ENCODE measurements around the gene PGA4. TPM values are rescaled to one million over a fixed set of nuclear protein-coding genes. Genes with fewer than 3 reads are reported as not detected.

PGA4 gene
- total RNA-seq, 1 experiment from 2014 or later: not detected

DNA sequence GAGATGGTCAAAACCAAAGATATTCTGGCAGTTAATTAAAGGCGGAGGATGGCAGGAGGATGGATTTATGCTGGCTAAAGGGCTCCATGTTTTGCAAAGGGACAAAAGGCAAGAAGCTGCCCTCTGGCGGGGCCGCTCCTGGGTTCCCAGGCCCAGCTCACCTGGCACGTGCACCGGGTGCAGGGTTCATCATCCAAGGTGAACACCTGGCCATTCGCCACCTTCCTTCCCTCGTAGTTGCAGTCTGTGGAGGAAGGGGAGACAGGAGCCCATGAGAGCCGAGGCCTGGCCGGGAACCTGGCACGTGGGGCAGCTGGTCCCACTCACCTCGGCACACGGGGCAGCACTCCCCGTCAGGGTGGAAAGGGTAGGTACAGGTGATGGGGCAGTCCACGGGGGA lies 42.6 kb downstream of the PGA4 start (continued):
- TF ChIP-seq, protein P1, sequence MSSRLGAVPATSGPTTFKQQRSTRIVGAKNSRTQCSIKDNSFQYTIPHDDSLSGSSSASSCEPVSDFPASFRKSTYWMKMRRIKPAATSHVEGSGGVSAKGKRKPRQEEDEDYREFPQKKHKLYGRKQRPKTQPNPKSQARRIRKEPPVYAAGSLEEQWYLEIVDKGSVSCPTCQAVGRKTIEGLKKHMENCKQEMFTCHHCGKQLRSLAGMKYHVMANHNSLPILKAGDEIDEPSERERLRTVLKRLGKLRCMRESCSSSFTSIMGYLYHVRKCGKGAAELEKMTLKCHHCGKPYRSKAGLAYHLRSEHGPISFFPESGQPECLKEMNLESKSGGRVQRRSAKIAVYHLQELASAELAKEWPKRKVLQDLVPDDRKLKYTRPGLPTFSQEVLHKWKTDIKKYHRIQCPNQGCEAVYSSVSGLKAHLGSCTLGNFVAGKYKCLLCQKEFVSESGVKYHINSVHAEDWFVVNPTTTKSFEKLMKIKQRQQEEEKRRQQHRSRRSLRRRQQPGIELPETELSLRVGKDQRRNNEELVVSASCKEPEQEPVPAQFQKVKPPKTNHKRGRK (CRISPR knock-in tag; IDR thresholded peaks at IDR 0.05; ENCODE audit: borderline replicate concordance): no peak
- TF ChIP-seq, protein P2, sequence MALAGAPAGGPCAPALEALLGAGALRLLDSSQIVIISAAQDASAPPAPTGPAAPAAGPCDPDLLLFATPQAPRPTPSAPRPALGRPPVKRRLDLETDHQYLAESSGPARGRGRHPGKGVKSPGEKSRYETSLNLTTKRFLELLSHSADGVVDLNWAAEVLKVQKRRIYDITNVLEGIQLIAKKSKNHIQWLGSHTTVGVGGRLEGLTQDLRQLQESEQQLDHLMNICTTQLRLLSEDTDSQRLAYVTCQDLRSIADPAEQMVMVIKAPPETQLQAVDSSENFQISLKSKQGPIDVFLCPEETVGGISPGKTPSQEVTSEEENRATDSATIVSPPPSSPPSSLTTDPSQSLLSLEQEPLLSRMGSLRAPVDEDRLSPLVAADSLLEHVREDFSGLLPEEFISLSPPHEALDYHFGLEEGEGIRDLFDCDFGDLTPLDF (CRISPR knock-in tag; IDR thresholded peaks at IDR 0.05): no peak
- TF ChIP-seq ETV6 (CRISPR knock-in tag; IDR thresholded peaks at IDR 0.05) (no peak), NR3C1 (CRISPR knock-in tag; conservative IDR thresholded peaks at IDR 0.05; ENCODE audit: low read depth) (no peak), ZBTB21 (CRISPR knock-in tag; IDR thresholded peaks at IDR 0.05; ENCODE audit: borderline replicate concordance) (no peak), MAX (CRISPR knock-in tag; IDR thresholded peaks at IDR 0.05) (no peak), ZNF423 (CRISPR knock-in tag; IDR thresholded peaks at IDR 0.05) (no peak), ZNF416 (CRISPR knock-in tag; IDR thresholded peaks at IDR 0.05) (no peak), CBFB (CRISPR knock-in tag; IDR thresholded peaks at IDR 0.05; ENCODE audit: low read depth) (no peak), ESRRA (CRISPR knock-in tag; IDR thresholded peaks at IDR 0.05; ENCODE audit: borderline replicate concordance) (no peak), RELA (CRISPR knock-in tag; IDR thresholded peaks at IDR 0.05; ENCODE audit: borderline replicate concordance) (no peak), ZNF263 (CRISPR knock-in tag; IDR thresholded peaks at IDR 0.05; ENCODE audit: low read depth) (no peak)

- POLR2A ChIA-PET: no interaction called here
- Mint-ChIP-seq H3K36me3 (peaks cover 6% of the 10 kb centered on the region; the same call in 1 of the 2 replicates), H3K27me3 (ENCODE audit: low read depth) (no peaks in the 10 kb centered on the region), H3K4me1 (no peaks in the 10 kb centered on the region), H3K4me3 (no peak overlapping the region), H3K9me3 (no peaks in the 10 kb centered on the region), H3K27ac (no peak overlapping the region)
- DNase-seq (ENCODE audit: low spot score) (no peak), ATAC-seq (no peak)
- CTCF ChIA-PET: interaction anchor here (0.8 kb wide), 1 partner anchor 120 kb away, joined by 4 read pairs; no protein-coding TSS in a partner anchor
- TF ChIP-seq ZNF263 (CRISPR knock-in tag; IDR thresholded peaks at IDR 0.05; ENCODE audit: low read depth) (no peak), IRF2 (CRISPR knock-in tag; IDR thresholded peaks at IDR 0.05; ENCODE audit: borderline replicate concordance, low read depth) (no peak), ZNF232 (CRISPR knock-in tag; IDR thresholded peaks at IDR 0.05) (no peak), ZSCAN18 (CRISPR knock-in tag; IDR thresholded peaks at IDR 0.05) (no peak), OVOL2 (CRISPR knock-in tag; IDR thresholded peaks at IDR 0.05; ENCODE audit: borderline replicate concordance) (no peak), MYBL2 (CRISPR knock-in tag; IDR thresholded peaks at IDR 0.05) (no peak), CREM (CRISPR knock-in tag; IDR thresholded peaks at IDR 0.05) (no peak), ZNF416 (CRISPR knock-in tag; IDR thresholded peaks at IDR 0.05) (no peak), MLX (CRISPR knock-in tag; IDR thresholded peaks at IDR 0.05) (no peak), RELA (CRISPR knock-in tag; IDR thresholded peaks at IDR 0.05; ENCODE audit: borderline replicate concordance) (no peak), ZNF121 (CRISPR knock-in tag; IDR thresholded peaks at IDR 0.05) (no peak), JAZF1 (CRISPR knock-in tag; IDR thresholded peaks at IDR 0.05) (no peak), TCF7 (CRISPR knock-in tag; IDR thresholded peaks at IDR 0.05; ENCODE audit: low read depth) (no peak), SP1 (CRISPR knock-in tag; conservative IDR thresholded peaks at IDR 0.05) (no peak), NFATC4 (CRISPR knock-in tag; IDR thresholded peaks at IDR 0.05) (no peak)
- TF ChIP-seq, protein P3, sequence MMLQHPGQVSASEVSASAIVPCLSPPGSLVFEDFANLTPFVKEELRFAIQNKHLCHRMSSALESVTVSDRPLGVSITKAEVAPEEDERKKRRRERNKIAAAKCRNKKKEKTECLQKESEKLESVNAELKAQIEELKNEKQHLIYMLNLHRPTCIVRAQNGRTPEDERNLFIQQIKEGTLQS (CRISPR knock-in tag; conservative IDR thresholded peaks at IDR 0.05): no peak
- TF ChIP-seq, protein P4, sequence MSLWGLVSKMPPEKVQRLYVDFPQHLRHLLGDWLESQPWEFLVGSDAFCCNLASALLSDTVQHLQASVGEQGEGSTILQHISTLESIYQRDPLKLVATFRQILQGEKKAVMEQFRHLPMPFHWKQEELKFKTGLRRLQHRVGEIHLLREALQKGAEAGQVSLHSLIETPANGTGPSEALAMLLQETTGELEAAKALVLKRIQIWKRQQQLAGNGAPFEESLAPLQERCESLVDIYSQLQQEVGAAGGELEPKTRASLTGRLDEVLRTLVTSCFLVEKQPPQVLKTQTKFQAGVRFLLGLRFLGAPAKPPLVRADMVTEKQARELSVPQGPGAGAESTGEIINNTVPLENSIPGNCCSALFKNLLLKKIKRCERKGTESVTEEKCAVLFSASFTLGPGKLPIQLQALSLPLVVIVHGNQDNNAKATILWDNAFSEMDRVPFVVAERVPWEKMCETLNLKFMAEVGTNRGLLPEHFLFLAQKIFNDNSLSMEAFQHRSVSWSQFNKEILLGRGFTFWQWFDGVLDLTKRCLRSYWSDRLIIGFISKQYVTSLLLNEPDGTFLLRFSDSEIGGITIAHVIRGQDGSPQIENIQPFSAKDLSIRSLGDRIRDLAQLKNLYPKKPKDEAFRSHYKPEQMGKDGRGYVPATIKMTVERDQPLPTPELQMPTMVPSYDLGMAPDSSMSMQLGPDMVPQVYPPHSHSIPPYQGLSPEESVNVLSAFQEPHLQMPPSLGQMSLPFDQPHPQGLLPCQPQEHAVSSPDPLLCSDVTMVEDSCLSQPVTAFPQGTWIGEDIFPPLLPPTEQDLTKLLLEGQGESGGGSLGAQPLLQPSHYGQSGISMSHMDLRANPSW (CRISPR knock-in tag; conservative IDR thresholded peaks at IDR 0.05; ENCODE audit: low read depth): no peak
- TF ChIP-seq, protein P5, sequence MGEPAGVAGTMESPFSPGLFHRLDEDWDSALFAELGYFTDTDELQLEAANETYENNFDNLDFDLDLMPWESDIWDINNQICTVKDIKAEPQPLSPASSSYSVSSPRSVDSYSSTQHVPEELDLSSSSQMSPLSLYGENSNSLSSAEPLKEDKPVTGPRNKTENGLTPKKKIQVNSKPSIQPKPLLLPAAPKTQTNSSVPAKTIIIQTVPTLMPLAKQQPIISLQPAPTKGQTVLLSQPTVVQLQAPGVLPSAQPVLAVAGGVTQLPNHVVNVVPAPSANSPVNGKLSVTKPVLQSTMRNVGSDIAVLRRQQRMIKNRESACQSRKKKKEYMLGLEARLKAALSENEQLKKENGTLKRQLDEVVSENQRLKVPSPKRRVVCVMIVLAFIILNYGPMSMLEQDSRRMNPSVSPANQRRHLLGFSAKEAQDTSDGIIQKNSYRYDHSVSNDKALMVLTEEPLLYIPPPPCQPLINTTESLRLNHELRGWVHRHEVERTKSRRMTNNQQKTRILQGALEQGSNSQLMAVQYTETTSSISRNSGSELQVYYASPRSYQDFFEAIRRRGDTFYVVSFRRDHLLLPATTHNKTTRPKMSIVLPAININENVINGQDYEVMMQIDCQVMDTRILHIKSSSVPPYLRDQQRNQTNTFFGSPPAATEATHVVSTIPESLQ (CRISPR knock-in tag; IDR thresholded peaks at IDR 0.05): no peak
These were observed 43.2 kb downstream of the PGA4 start for GRCh38 chr11:61265357-61265756.

Measured in WTC11 (cell line).